Colonic mucosa (tissue), 4 donors: ENCODE results near the gene NAE1. TPM values are rescaled to one million over a fixed set of nuclear protein-coding genes. Genes with fewer than 3 reads are reported as not detected.

Experiments used
- DNase-seq: peaks from one replicate; pipeline ENCODE4 v3.0.0-alpha.2; 2020
- H3K27ac ChIP-seq: fragments of 200-600 bp; one replicate; pipeline ENCODE4 v1.8.0; 2021
- H3K27me3 ChIP-seq: fragments of 200-600 bp; one replicate; pipeline ENCODE4 v1.8.0; 2021
- H3K36me3 ChIP-seq: fragments of 200-600 bp; one replicate; pipeline ENCODE4 v1.8.0; 2021
- H3K4me1 ChIP-seq: fragments of 200-600 bp; one replicate; pipeline ENCODE4 v1.8.0; 2021; ENCODE audit warnings: mild to moderate bottlenecking
- H3K4me3 ChIP-seq: fragments of 200-600 bp; one replicate; pipeline ENCODE4 v1.8.0; 2021
- H3K9ac ChIP-seq, 2 donors: one replicate each; pipeline ENCODE4 v1.7.0; 2013; ENCODE audit warnings: control low read depth in 2 of 2, low read depth in 2 of 2, low read length in 2 of 2
- H3K9me3 ChIP-seq: fragments of 200-600 bp; one replicate; pipeline ENCODE4 v1.8.0; 2021
- intact Hi-C: fragments of 100-400 bp; cut with DNase I; formaldehyde crosslinking; loops from one replicate; pipeline ENCODE4 v1.14.1; 2022
- total RNA-seq, 2 donors: library from RNA; stranded (reverse); fragmentation: NEBNext Ultra II Directional in 1 of 2; extraction: Animal tissue kit (Norgen Biotek cat#: 25700) in 1 of 2; gene quantifications; one replicate each; pipeline ENCODE4 v1.2.1, GENCODE V29; 2021
- TF ChIP-seq, protein P1 (sequence below): fragments of 200-600 bp; IDR thresholded peaks from one replicate; pipeline ENCODE4 v1.8.0; 2022; ENCODE audit warnings: antibody characterized with exemption, mild to moderate bottlenecking
- donor health status: healthy.
- donor health status: DM: no; HTN: no; CAD: no.
- donor health status: DM: no; HTN: no; CAD: no.

NAE1 gene
- total RNA-seq, 2 donors from 2014 or later = 42.2 to 62.0 TPM

DNA sequence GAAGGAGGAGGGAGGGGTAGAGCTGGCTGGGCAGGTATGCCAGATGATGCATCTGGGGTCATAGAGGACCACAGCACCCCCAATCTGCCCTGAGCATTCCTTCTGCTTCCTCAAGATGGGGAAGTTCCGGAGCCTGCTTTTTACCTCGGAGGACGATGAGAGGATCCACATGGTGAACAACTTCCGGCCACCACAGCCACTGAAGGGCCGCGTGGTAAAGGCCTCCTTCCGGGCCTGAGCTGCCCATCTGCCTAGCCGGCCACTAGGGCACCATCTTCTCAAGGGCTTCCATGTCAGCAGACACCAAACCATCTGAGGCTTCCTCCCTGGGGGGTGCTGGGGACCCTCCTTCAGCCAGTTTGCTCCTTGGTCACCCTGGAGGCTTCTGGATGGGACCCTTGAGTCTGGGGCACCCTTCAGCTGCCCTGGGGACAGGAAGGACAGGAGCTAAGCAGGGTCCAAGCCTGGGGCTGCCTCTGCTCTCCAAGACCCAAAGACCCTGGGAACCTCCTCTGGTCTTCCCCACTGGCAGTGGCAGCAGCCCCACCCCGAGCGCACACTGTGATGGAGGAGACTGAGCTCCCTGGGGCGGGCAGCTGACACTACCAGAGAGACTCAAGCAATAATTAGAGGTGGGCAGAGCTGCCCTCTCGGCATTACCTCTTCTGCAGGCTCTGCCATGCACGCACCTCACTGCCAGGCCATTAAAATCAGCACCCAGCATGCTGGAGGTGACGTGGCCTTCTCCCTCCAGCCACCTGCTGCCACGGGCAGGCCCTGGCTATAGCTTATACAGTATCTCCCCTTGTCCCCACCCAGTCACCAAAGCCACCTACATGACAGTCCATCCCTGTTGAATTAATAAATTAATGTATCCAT lies 22.7 kb upstream of the NAE1 start:
- Histone ChIP-seq H3K27ac (no peak overlapping the region), H3K9me3 (no peaks in the 10 kb centered on the region), H3K9ac (no peak overlapping the region), H3K36me3 (no peaks in the 10 kb centered on the region), H3K4me1 (no peaks in the 10 kb centered on the region), H3K27me3 (no peaks in the 10 kb centered on the region), H3K4me3 (no peak overlapping the region)
- intact Hi-C loops = loop anchor here (10.0 kb wide), 1 partner anchor 449 kb away; no protein-coding TSS in a partner anchor
- TF ChIP-seq, protein P1, sequence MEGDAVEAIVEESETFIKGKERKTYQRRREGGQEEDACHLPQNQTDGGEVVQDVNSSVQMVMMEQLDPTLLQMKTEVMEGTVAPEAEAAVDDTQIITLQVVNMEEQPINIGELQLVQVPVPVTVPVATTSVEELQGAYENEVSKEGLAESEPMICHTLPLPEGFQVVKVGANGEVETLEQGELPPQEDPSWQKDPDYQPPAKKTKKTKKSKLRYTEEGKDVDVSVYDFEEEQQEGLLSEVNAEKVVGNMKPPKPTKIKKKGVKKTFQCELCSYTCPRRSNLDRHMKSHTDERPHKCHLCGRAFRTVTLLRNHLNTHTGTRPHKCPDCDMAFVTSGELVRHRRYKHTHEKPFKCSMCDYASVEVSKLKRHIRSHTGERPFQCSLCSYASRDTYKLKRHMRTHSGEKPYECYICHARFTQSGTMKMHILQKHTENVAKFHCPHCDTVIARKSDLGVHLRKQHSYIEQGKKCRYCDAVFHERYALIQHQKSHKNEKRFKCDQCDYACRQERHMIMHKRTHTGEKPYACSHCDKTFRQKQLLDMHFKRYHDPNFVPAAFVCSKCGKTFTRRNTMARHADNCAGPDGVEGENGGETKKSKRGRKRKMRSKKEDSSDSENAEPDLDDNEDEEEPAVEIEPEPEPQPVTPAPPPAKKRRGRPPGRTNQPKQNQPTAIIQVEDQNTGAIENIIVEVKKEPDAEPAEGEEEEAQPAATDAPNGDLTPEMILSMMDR = no peak
- no peak for DNase-seq

DNA sequence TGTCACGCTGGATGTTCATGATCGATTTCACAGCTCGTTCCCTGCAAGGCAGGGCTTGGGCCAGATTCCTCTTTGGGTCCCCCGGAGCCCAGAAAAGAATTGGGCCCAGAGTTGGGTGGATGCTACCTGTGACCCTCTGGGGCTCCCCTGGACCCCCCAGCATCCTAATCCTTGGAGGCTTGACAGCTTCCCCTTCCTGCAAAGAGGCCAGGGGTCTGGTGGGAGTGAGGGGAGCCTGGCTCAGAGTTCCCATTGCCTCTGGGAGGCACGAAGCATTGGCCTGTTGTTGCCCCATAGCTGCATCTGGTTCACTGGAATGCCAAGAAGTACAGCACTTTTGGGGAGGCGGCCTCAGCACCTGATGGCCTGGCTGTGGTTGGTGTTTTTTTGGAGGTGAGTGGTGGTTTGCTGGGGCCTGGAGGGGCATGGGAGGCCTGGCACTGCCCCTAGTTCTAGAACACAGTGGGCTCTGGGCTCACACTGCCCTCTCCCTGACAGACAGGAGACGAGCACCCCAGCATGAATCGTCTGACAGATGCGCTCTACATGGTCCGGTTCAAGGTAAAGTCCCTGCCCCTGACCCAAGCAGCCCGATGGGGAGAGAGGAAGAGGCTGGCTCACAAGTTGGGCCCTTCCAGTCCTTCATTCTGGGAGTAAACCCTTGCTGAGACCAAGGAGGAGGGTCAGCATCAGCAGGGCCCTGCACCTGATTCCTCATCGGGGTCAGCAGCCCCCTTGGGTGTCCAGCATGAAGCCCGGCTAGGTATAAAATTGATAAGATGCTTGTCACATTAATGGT lies 20.6 kb upstream of the NAE1 start:
- Histone ChIP-seq H3K27me3 (no peaks in the 10 kb centered on the region), H3K9me3 (no peaks in the 10 kb centered on the region), H3K4me1 (no peaks in the 10 kb centered on the region), H3K4me3 (no peak overlapping the region), H3K9ac (no peak overlapping the region), H3K36me3 (no peaks in the 10 kb centered on the region), H3K27ac (no peak overlapping the region)
- intact Hi-C loops = loop anchor here (10.0 kb wide), 1 partner anchor 447 kb away; no protein-coding TSS in a partner anchor
- no peak for DNase-seq
- TF ChIP-seq, protein P1 = no peak

DNA sequence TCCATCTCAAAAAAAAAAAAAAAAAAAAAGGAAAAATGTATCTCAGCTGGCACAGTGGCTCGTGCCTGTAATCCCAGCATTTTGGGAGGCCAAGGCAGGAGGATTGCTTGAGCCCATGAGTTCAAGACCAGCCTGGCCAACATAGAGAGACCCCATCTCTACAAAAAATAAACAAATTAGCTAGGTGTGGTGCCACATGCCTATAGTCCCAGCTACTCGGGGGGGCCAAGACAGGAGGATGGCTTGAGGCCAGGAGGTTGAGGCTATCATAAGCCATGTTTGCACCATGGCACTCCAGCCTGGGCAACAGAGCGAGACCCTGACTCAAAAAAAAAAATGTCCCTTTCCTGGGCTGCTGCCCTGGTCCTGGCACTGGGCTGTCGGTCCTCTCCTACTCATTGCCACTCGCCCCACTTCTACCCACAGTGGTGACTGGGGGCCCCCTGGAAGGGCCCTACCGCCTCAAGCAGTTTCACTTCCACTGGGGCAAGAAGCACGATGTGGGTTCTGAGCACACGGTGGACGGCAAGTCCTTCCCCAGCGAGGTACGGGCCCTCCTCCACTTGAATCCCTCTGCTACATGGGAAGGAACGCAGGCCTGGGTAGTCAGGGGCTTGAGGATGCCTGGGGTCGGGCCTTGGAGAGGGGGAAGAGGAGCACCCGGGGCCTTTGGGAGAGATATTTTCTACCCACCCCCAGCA lies 19.5 kb upstream of the NAE1 start:
- no peaks in the 10 kb centered on the region for H3K4me1 ChIP-seq
- no peak overlapping the region for H3K4me3 ChIP-seq
- H3K9ac ChIP-seq = no peak overlapping the region
- intact Hi-C loops = loop anchor here (10.0 kb wide), 1 partner anchor 445 kb away; no protein-coding TSS in a partner anchor
- no peaks in the 10 kb centered on the region for H3K36me3 ChIP-seq
- TF ChIP-seq, protein P1 = no peak
- peaks cover 6% of the 10 kb centered on the region for H3K27me3 ChIP-seq
- H3K9me3 ChIP-seq = no peaks in the 10 kb centered on the region
- no peak for DNase-seq
- no peak overlapping the region for H3K27ac ChIP-seq

DNA sequence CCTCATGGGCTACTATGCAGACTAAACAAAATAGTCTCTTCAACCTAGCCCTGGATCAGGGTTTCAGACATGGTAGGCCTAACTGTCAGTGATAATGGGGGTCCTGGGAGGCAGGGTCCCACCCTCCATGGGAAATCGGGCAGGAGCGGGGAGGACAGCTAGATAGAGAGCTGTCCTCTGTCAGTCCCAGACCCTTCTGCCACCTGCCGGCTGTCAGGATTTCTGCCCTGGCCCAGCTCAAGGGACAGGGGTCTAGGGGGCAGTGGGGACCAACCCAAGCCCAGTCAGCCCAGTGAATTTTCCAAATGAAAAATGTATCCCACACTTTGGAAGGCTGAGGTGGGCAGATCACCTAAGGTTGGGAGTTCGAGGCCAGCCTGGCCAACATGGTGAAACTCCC lies 18.8 kb upstream of the NAE1 start:
- intact Hi-C loops = loop anchor here (10.0 kb wide), 1 partner anchor 65 kb away; no protein-coding TSS in a partner anchor
- TF ChIP-seq, protein P1 = no peak
- Histone ChIP-seq H3K27me3 (peaks cover 13% of the 10 kb centered on the region), H3K27ac (no peak overlapping the region), H3K9me3 (no peaks in the 10 kb centered on the region), H3K9ac (no peak overlapping the region), H3K4me1 (no peaks in the 10 kb centered on the region), H3K4me3 (no peak overlapping the region), H3K36me3 (no peaks in the 10 kb centered on the region)
- DNase-seq = no peak

DNA sequence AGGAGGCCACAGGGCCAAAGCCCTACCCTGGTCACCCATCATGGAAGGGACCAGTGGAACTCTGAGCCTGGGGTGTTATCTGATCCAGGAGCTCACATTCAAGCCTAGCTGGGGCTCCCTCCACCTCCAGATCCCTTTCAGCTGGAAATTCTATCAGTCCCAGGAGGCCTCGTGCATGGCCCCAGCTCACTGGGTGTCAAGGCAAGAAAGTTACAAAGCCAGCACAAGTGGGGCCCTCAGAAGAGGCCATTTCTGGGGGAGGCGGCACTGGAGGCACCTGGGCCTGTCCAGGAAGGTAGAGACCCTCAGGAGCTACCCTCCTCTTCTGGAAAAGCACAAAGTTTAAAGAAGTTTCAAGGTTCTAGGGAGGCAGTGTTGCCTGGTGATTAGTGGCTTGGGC lies 18.2 kb upstream of the NAE1 start:
- H3K27me3 ChIP-seq = peaks cover 18% of the 10 kb centered on the region
- H3K4me3 ChIP-seq = no peak overlapping the region
- no peaks in the 10 kb centered on the region for H3K4me1 ChIP-seq
- H3K36me3 ChIP-seq = no peaks in the 10 kb centered on the region
- no peak overlapping the region for H3K9ac ChIP-seq
- no peaks in the 10 kb centered on the region for H3K9me3 ChIP-seq
- no peak overlapping the region for H3K27ac ChIP-seq
- no peak for DNase-seq
- intact Hi-C loops = loop anchor here (10.0 kb wide), 1 partner anchor 64 kb away; no protein-coding TSS in a partner anchor
- TF ChIP-seq, protein P1 = no peak
